T-helper 2 cell (primary cell): ENCODE data around the gene TMCO4.

Experiments
- DNase-seq, 5 experiments: peaks; one replicate each; pipeline versions ENCODE4 v3.0.0 to v3.0.0-alpha.2; 2012 to 2022

TMCO4 gene

GRCh38 chr1:19710825-19711611 is 88.7 kb downstream of the TMCO4 start:
- DNase-seq = peak in 1 of 5 experiments; percentile 77

DNA sequence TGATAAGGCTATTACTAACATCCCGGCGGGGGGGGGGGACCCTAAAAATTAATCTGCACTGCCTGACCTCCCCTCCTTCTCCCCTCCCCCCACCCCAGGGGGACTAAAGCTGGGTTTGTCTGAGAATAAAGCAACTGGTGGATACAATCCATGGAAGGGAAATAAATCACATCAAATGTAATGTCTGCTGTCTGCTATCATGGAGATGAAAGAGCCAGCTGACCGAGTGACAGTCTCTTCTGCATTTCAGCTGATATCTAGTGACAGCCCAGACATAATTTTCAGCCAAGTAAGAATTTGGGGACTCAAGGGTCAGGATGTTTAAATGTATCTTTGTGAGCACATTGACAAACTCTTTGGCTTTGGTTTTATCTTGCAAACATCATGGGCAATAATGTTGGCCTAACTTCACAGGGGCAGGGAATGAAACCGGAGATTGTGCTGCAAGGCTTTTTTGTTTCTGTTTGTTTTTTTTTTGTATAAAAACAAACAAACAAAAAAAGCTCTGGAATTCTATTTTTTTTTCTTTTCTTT is 90.4 kb downstream of the TMCO4 start:
- DNase-seq = no peak

- DNase-seq = no peak
Measured at GRCh38 chr1:19708567-19709110, 91.1 kb downstream of the TMCO4 start.

DNA sequence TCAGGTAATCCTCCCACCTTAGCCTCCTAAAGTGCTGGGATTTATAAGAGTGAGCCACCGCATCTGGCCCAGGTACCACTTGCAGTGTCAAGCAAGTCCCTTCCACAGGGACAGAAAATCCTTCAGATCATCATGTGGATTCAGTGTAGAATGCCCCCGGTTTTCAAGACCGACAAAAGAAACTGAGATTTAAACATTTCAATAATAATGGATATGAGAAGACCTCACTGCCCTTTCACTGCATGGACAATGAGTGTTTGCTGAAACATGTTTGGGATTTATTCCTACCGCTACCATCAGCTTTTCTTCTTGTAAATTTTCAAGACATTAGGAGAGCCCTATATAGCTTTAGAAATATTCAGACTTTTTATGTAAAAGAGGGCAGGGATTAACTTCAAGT is 93.6 kb downstream of the TMCO4 start:
- DNase-seq = no peak

DNA sequence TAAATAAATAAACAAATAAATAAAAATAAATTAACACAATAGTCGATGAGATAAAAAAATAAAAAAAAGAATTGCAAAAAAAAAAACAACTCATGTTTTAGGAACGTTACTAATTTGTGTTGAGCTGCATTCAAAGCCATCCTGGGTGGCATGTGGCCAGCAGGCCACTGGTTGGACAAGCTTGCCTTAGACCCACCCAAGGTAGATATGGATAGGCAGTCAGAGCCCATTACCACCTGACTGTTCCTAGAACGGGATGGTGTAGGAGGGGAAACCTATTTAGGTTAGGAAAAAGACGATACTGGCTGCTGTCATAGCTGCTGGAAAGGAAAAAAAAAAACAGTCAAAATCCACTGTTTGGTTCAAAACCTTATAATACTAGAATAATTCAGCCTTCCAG is 94.3 kb downstream of the TMCO4 start:
- no peak for DNase-seq

GRCh38 chr1:19704247-19705113 is 95.2 kb downstream of the TMCO4 start:
- peak; percentile 21 to 55 (median 40) for DNase-seq

DNA sequence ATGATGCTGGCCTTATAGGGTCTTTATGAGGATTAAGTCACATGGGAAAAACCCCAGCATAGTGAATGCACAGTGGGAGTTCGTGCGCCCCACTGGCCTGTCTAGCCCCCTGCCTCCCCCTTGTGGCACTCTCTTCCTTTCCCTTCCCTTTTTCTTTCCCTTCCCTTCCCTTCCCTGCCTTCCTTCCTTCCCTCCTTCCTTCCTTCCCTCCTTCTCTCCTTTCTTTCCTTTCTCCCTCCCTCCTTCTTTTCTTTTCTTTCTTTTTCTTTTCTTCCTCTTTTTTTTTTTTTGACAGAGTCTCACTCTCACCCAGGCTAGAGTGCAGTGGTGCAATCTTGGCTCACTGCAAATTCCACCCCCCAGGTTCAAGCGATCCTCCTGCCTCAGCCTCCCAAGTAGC is 96.4 kb downstream of the TMCO4 start:
- DNase-seq = no peak

DNA sequence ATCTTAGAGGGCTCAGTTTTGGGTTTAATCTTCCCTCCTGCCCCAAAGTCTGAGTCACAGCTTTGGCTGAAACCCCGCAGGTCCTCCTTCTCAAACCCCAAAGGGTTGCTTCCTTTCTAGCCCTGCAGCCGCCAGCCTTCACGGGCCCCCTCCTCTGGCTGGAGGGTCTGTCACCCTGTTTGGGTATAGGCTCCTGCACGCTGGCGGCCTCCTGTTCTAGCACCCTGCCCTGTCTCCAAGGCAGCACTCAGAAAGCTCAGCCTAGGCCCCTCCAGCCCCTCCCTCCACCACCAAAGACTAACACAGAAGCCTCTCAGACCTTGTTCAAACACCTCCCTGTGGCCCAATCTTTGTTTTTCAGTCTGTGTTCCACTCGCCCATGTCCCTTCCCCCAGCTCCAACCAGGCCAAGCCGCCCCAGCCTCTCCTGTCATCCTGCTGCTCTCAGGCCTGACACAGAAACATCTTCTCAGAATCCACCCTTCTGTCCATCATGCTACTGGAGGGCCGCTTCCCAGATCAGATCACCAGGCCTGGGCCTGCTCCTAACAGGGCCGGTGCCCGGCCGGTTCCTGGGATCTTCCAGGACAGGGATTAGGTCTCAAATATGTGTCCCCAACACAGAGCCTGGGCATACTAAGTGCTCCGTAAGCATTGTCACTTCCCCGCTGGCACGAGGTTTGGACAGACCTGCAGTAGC is 99.5 kb downstream of the TMCO4 start:
- DNase-seq = no peak

GRCh38 chr1:19698181-19698580 is 101.5 kb downstream of the TMCO4 start:
- DNase-seq = no peak

DNA sequence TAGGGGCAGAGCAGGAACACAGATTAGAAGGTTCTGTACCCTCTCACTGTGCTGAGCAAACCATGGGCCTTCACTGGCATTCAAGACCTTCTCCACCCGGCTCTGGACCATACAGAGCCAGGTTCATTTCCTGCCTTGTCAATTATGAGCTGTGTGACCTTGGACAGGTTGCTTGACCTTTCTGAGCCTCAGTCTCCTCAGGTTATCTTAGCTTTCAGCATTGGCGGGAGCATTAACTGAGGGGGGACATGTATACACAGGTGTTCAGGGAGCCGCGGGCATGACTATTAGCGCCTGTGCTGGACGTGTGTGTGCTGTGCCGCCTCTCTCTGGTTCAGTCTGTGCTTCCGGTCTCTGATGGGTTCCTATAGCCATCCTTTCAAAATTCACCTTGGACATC is 102.9 kb downstream of the TMCO4 start:
- DNase-seq = no peak

DNA sequence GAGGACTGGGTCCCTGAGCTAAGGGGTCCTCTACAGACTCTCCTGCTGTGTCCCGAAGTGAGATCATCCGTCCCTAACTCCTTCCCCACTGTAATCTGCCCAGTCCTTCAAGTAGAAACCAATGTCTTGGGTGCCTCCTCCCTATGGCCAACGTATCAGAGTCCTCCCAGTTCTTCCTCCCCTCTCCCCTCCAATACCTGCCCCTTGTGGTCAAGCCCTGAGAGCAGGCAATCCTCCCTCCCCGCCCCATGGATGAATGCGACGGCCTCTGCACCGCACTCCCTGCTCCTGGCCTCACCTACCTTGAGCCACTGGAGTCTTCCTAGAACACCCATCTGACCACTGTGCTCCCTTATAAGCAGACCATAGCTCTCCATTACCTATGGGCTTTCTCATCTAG is 103.9 kb downstream of the TMCO4 start:
- DNase-seq = no peak

DNA sequence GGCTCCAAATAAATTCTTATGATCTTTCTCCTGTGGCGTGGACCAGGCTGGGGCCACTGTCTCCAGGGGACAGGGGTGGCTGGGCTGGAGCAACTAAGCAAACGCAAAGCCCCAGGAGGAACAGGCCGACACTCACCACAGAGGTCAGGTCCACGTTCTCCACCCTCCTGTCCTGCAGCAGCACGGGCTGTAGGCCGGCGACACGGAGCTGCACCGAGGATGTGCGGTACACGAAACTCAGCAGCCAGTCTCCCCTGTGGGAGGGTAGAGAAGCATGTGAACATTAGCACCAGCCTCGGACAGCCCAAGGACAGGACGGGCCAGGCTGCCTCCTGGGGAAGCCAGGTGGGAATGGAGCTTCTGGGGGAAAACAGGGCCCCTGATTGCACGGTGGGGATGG is 105.4 kb downstream of the TMCO4 start:
- no peak for DNase-seq

GRCh38 chr1:19690342-19690741 is 109.4 kb downstream of the TMCO4 start:
- no peak for DNase-seq

DNA sequence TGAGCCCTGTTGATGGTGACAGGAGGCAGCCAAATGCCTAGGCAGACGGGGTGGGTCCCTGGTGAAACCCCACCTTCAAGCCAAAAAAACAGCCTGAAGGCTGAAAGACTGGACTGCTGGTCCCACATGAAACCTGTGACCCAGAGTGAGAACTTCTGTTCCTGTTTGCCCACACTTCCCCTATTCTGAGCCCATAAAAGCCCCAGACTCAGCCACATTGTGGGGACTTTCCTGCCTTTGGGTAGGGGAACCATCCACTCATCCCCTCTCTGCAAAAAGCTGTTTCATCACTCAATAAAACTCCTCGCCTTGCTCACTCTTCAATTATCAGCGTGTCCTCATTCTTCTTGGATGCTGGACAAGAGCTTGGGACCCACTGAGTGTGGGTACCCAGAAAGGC is 109.9 kb downstream of the TMCO4 start:
- DNase-seq = no peak

GRCh38 chr1:19689085-19689757 is 110.5 kb downstream of the TMCO4 start:
- no peak for DNase-seq

GRCh38 chr1:19688041-19688842 is 111.5 kb downstream of the TMCO4 start:
- peak in 3 of 5 experiments; percentile 30 to 80 (median 62) for DNase-seq

- no peak for DNase-seq
Measured at GRCh38 chr1:19687414-19687813, 112.3 kb downstream of the TMCO4 start.

DNA sequence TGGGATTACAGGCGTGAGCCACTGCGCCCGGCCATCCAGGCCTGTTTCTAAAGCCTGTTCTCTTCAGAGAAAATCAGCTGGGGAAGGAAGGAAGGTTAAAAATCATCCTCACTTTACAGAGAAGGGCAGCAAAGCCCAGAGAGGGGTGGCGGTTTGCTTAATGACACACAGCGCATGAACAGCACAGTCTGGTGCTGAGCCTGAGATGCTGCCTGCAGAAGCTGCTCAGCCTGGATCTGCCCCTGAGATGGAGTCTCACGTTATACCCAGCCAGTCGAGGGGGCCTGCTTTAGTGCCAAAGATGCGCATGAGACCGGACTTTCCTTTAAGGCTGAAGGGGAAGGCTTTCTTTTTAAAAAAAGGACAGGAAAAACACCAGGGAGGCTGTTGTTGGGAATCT is 113.7 kb downstream of the TMCO4 start:
- no peak for DNase-seq

GRCh38 chr1:19684677-19685076 is 115.0 kb downstream of the TMCO4 start:
- no peak for DNase-seq

DNA sequence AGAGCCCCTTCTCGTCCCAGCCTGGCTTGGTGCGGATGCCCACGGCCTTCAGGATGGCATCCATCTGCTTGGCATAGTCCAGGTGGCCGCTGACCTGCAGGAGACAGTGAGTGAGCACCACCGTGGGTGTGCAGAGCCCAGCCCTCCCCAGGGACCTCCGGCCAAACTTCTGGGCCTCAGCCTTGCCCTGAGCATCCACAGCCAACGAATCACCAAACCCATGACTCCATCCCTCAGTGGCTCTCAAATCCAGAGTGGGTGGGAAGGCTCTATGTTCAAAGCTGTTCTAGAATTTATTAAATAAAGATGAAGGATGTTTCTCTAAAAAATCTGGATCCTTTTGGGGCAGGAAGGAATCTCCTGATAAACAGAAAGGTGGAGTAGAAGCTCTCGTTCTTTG is 116.4 kb downstream of the TMCO4 start:
- DNase-seq = no peak

DNA sequence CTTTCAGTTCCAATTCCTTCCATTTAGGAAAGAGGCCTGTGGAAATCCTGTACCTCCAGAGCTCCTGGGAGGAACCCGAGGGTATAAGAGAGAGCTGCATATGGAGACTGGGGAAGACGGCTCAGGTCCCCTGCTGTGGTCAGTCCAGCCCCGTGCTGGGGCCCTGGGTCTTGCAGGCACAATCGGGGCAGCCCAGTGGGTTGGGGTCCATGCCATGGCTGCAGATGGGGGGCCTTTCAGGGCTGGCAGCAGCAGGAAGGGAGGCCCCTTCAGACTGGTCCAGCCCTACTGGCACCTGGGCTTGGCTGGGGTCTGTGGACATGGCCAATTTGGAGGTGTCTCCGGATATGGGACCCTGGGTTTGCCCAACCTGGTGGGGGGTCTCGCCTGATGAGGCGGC is 116.8 kb downstream of the TMCO4 start:
- DNase-seq = no peak
